A549 (cell line): ENCODE data around the gene GNG8. TPM values are rescaled to one million over a fixed set of nuclear protein-coding genes. Genes with fewer than 3 reads are reported as not detected.

ENCODE experiments used
- ATAC-seq, 2 experiments: fragments of 200-7000 bp in 1 of 2; fragments of >200 bp in 1 of 2; cut with Nextera tagmentation in 1 of 2; cut with Tn5 transposase in 1 of 2; 3 replicates each; pipeline versions ENCODE4 v1.8.0 to v1.9.1; 2018 to 2020; ENCODE audit warnings: mild to moderate bottlenecking in 1 of 2, moderate library complexity in 1 of 2
- CTCF ChIA-PET: fragments of 300-600 bp; sonication (Branson Sonifier 250); formaldehyde crosslinking; extraction: SDS; loops from one replicate; lab custom pipeline; 2021; ENCODE audit warnings: antibody characterized with exemption, inconsistent platforms; lab: Yijun Ruan, JAX
- POLR2A ChIA-PET: fragments of 350-600 bp; formaldehyde crosslinking; extraction: SDS; loops from one replicate; lab custom pipeline; 2021; ENCODE audit warnings: antibody characterized with exemption, inconsistent platforms; lab: Yijun Ruan, JAX
- DNase-seq, 2 experiments: peaks; one replicate each; pipeline versions ENCODE4 v3.0.0 to v3.0.0-alpha.2; 2011 to 2016; ENCODE audit warnings: low read depth in 1 of 2, low spot score in 1 of 2
- FAIRE-seq: peaks from 2 replicates; lab custom pipeline; 2011; peaks lifted over from hg19 to GRCh38; lab: Jason Lieb, UNC
- H3K27ac ChIP-seq, 2 experiments: fragments of >200 bp; sonication (Bioruptor Twin); formaldehyde crosslinking; 3 replicates each; pipeline ENCODE4 v1.5.1; 2016 to 2017
- H3K4me1 ChIP-seq: fragments of >200 bp; sonication (Bioruptor Twin); formaldehyde crosslinking; 3 replicates; pipeline ENCODE4 v1.6.1; 2016
- H3K4me2 ChIP-seq: fragments of >200 bp; sonication (Bioruptor Twin); formaldehyde crosslinking; 3 replicates; pipeline ENCODE4 v1.6.1; 2016
- H3K4me3 ChIP-seq: fragments of >200 bp; sonication (Bioruptor Twin); formaldehyde crosslinking; 3 replicates; pipeline ENCODE4 v1.5.1; 2016
- H3K9me3 ChIP-seq: fragments of >200 bp; sonication (Bioruptor Twin); formaldehyde crosslinking; 3 replicates; pipeline ENCODE4 v1.6.1; 2016
- BHLHE40 ChIP-seq: IDR thresholded peaks from 2 replicates; pipeline ENCODE4 v1.6.1; 2012; ENCODE audit warnings: low read depth, low read length, inconsistent platforms
- EP300 ChIP-seq, 2 experiments: fragments of >200 bp; sonication (Bioruptor Twin); formaldehyde crosslinking; IDR thresholded peaks; 2 replicates in 1 of 2; 3 replicates in 1 of 2; pipeline ENCODE4 v1.6.1; 2016 to 2017
- ESRRA ChIP-seq: fragments of 150-350 bp; IDR thresholded peaks from 2 replicates; pipeline ENCODE4 v1.6.1; 2014; ENCODE audit warnings: mild to moderate bottlenecking, low read length, borderline replicate concordance
- FOXS1 ChIP-seq: fragments of 250-450 bp; sonication (Bioruptor Pico); IDR thresholded peaks from 2 replicates; pipeline ENCODE4 v1.5.0; 2020; ENCODE audit warnings: mild to moderate bottlenecking, moderate library complexity
- GATA3 ChIP-seq: IDR thresholded peaks from 2 replicates; pipeline ENCODE4 v1.6.1; 2012; ENCODE audit warnings: borderline replicate concordance
- HDAC2 ChIP-seq: fragments of 200-600 bp; sonication (generic); IDR thresholded peaks from 2 replicates; pipeline ENCODE4 v1.6.1; 2016
- HMGXB4 ChIP-seq: fragments of 250-450 bp; sonication (Bioruptor Pico); IDR thresholded peaks from 2 replicates; pipeline ENCODE4 v1.5.0; 2021; ENCODE audit warnings: mild to moderate bottlenecking, moderate library complexity, borderline replicate concordance
- HOXB13 ChIP-seq: fragments of 250-450 bp; sonication (Bioruptor Pico); IDR thresholded peaks from 2 replicates; pipeline ENCODE4 v1.5.0; 2020; ENCODE audit warnings: low read depth, mild to moderate bottlenecking, moderate library complexity
- HOXB5 ChIP-seq: fragments of 250-450 bp; sonication (Bioruptor Pico); IDR thresholded peaks from 2 replicates; pipeline ENCODE4 v1.5.0; 2020; ENCODE audit warnings: mild to moderate bottlenecking, moderate library complexity
- KDM5A ChIP-seq: fragments of 200-600 bp; sonication (generic); IDR thresholded peaks from 2 replicates; pipeline ENCODE4 v1.6.1; 2016; ENCODE audit warnings: antibody characterized with exemption, mild to moderate bottlenecking
- NR3C1 ChIP-seq: fragments of >200 bp; sonication (Bioruptor Twin); formaldehyde crosslinking; IDR thresholded peaks from 3 replicates; pipeline ENCODE4 v1.6.1; 2017
- RAD21 ChIP-seq, 2 experiments: fragments of >200 bp in 1 of 2; sonication (Bioruptor Twin) in 1 of 2; formaldehyde crosslinking in 1 of 2; IDR thresholded peaks in 1 of 2; conservative IDR thresholded peaks in 1 of 2; 2 replicates in 1 of 2; 3 replicates in 1 of 2; pipeline ENCODE4 v1.6.1; 2012 to 2018; ENCODE audit warnings: inconsistent platforms in 1 of 2
- ZC3H11A ChIP-seq: fragments of 450-650 bp; IDR thresholded peaks from 2 replicates; pipeline ENCODE4 v1.6.1; 2014; ENCODE audit warnings: antibody characterized with exemption, mild to moderate bottlenecking
- ZSCAN20 ChIP-seq: fragments of 250-450 bp; sonication (Bioruptor Pico); IDR thresholded peaks from 2 replicates; pipeline ENCODE4 v1.8.0; 2022; ENCODE audit warnings: mild to moderate bottlenecking, moderate library complexity
- WGBS: methylation state at CpG from one replicate; pipeline ENCODE4 v1.1.6; 2017; ENCODE audit errors: missing lambda C conversion rate; 5-methylcytosine and 5-hydroxymethylcytosine counted together
- polyA plus RNA-seq, 4 experiments: library from polyadenylated mRNA; depleted of rRNA in 3 of 4; stranded (reverse); fragments of >200 nt; fragmentation: RNase III in 1 of 4; extraction: RNeasy Plus Mini Kit Qiagen cat#74134 plus additional on column Dnase treatment in 1 of 4; gene quantifications; 2 replicates in 3 of 4; 3 replicates in 1 of 4; pipeline ENCODE4 v1.2.3, GENCODE V29; 2011 to 2017
- TF ChIP-seq, protein P1 (sequence below): fragments of 250-450 bp; sonication (Bioruptor Pico); IDR thresholded peaks from 2 replicates; pipeline ENCODE4 v1.5.0; 2020; ENCODE audit warnings: low read depth, mild to moderate bottlenecking, moderate library complexity
- TF ChIP-seq, protein P2 (sequence below): fragments of 150-350 bp; IDR thresholded peaks from 2 replicates; pipeline ENCODE4 v1.6.1; 2014; ENCODE audit warnings: low read depth, mild to moderate bottlenecking, low read length
- TF ChIP-seq, protein P3 (sequence below): IDR thresholded peaks from 2 replicates; pipeline ENCODE4 v1.6.1; 2012

GNG8 gene
- polyA plus RNA-seq, 2 of the 4 experiments (the other 2 are of a cell fraction): not detected

DNA sequence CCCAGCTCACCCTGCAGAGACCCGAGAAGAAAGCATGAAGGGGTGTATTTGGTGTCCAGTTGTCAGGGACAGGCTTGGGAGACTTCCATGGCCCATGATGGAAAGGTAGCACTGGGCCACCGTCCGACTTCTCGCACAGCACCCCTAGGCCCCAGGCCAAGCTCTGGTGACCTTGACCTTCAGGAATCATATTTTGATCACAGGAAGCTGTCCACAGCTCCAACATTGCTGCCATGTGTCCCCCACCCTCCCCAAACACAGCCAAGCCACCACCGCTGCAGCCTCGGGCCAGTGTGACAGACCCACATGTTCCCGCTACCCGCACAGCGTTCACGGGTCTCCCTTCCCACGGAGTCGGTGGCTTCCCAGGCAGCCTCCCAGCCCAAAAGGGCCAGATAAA, 10.3 kb downstream of the GNG8 start (continued):
- TF ChIP-seq FOXS1: no peak

DNA sequence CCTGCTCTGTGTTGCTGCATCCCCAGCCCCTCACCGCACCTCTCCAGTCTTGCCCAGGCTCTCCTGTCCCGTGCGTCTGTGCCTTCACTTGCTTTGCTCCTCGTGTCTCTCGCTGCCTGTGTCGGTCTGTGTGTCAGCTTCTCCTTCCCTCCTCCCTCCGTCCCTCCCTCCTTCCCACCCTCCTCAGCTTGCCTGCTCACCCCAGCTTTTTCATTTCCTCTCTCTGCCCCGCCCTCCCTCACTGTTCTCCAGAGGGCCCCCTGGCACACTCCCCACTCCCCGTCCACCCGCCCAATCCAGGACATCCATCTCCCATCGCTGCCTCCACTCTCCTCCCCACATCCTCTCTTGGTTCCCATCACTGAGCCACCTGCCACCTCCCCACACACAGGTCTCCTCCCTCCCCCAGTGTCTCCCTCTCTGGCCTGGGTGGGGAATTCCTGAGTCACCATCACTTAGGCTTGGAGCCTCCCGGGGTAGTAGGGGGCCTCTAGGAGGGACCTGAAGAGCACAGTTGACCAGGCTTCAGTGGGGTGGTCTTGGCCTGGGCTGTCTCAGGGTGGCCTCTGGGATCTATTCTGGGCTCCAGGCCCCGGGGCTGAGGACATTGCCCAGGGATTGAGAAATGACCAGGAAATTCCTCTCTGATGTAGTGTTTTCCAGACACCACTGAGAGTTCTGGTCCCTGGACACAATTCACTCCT, 10.9 kb downstream of the GNG8 start, which contains the start of gene PTGIR:
Gene PTGIR (minus strand): TSS at position 132 of the 704 bp plus-strand sequence. CDS start 864 bp downstream, outside the sequence.
- Histone ChIP-seq H3K9me3 (no peaks in the 10 kb centered on the region), H3K27ac (peak within 1 kb of the TSS; percentile 48 to 66; a peak in 5 of 6 replicates), H3K4me1 (peaks cover 12% of the 10 kb centered on the region), H3K4me3 (no peak within 1 kb of the TSS), H3K4me2 (peak within 1 kb of the TSS; percentile 54)
- ChIA-PET CTCF (interaction anchor here (0.7 to 28.7 kb wide), 8 partner anchors 12 to 129 kb away, joined by 3 to 737 read pairs (median 4); partner anchors contain the start of genes CALM3 and DACT3), POLR2A (no interaction called here)
- TF ChIP-seq, protein P1, sequence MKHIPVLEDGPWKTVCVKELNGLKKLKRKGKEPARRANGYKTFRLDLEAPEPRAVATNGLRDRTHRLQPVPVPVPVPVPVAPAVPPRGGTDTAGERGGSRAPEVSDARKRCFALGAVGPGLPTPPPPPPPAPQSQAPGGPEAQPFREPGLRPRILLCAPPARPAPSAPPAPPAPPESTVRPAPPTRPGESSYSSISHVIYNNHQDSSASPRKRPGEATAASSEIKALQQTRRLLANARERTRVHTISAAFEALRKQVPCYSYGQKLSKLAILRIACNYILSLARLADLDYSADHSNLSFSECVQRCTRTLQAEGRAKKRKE (CRISPR knock-in tag): no peak
- TF ChIP-seq HDAC2: no peak
- no peak for TF ChIP-seq EP300 (IDR thresholded peaks at IDR 0.05)
- no peak for TF ChIP-seq ZSCAN20 (CRISPR knock-in tag)
- TF ChIP-seq GATA3: no peak
- no peak for TF ChIP-seq ESRRA
- no peak for TF ChIP-seq FOXS1
- TF ChIP-seq NR3C1: no peak
- no peak for TF ChIP-seq ZC3H11A
- no peak for TF ChIP-seq BHLHE40
- TF ChIP-seq, protein P2, sequence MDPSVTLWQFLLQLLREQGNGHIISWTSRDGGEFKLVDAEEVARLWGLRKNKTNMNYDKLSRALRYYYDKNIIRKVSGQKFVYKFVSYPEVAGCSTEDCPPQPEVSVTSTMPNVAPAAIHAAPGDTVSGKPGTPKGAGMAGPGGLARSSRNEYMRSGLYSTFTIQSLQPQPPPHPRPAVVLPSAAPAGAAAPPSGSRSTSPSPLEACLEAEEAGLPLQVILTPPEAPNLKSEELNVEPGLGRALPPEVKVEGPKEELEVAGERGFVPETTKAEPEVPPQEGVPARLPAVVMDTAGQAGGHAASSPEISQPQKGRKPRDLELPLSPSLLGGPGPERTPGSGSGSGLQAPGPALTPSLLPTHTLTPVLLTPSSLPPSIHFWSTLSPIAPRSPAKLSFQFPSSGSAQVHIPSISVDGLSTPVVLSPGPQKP: no peak
- no peak for TF ChIP-seq HOXB13 (CRISPR knock-in tag)
- TF ChIP-seq HOXB5 (CRISPR knock-in tag): no peak
- TF ChIP-seq HMGXB4: no peak
- TF ChIP-seq RAD21 (conservative IDR thresholded peaks at IDR 0.05 in 1 of 2, IDR thresholded peaks at IDR 0.05 in 1 of 2): no peak
- no peak for TF ChIP-seq KDM5A
- TF ChIP-seq, protein P3, sequence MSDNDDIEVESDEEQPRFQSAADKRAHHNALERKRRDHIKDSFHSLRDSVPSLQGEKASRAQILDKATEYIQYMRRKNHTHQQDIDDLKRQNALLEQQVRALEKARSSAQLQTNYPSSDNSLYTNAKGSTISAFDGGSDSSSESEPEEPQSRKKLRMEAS: no peak
- no peak for FAIRE-seq
- 62% methylated on average over 13 of the region's 13 CpGs for WGBS
- peak; percentile 45 to 69; a peak in 5 of 6 replicates for ATAC-seq
- no peak for DNase-seq

GRCh38 chr19:46623915-46624502, 12.0 kb downstream of the GNG8 start:
- CTCF ChIA-PET: interaction anchor here (0.5 to 34.1 kb wide), 7 partner anchors 0 to 826 kb away, joined by 3 to 737 read pairs (median 5); partner anchors contain the start of genes CALM3, DACT3, GNG8 and PTGIR

More at GRCh38 chr19:46623915-46624502, 12.0 kb downstream of the GNG8 start:
- no peak for ATAC-seq
- Histone ChIP-seq H3K4me3 (no peak overlapping the region), H3K4me2 (no peak overlapping the region), H3K9me3 (no peaks in the 10 kb centered on the region), H3K4me1 (peaks cover 12% of the 10 kb centered on the region), H3K27ac (no peak overlapping the region)
- POLR2A ChIA-PET: no interaction called here
- no peak for DNase-seq
- 93% methylated on average over 32 of the region's 35 CpGs for WGBS
- no peak for TF ChIP-seq HMGXB4
- TF ChIP-seq EP300 (IDR thresholded peaks at IDR 0.05): no peak
- TF ChIP-seq ZSCAN20 (CRISPR knock-in tag): no peak
- no peak for FAIRE-seq
